IPS DF 19.7 (cell line): ENCODE measurements around the gene BMS1.
"Not testable (repeated sequence)": the region's sequence is repeated elsewhere in the genome, so short reads cannot be mapped to it uniquely, and the experiment has no call there.

Source experiments
- DNase-seq: peaks from one replicate; pipeline ENCODE4 v3.0.0-alpha.2; 2013; ENCODE audit warnings: low read depth, low spot score

Gene BMS1

DNA sequence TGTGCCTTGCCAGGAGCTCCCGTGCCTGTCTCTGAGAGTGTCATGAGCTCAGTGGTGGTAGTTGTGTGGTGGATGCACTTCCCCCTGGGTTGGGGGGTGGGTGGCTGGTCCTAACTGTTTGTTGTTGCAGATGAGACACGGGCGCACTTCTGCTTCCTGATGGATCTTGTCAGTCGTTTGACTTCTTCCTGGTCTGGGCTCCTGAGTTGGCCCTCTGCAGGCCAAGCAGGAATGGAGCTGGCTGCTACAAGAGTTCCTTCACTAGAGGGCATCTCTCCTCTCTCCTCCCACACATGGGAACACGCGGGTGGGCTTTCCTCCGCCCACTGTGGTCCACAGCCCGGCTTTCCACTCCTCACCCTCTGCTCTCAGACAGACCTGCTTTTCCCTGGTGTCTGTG lies 82.0 kb downstream of the BMS1 start:
- DNase-seq: no peak

DNA sequence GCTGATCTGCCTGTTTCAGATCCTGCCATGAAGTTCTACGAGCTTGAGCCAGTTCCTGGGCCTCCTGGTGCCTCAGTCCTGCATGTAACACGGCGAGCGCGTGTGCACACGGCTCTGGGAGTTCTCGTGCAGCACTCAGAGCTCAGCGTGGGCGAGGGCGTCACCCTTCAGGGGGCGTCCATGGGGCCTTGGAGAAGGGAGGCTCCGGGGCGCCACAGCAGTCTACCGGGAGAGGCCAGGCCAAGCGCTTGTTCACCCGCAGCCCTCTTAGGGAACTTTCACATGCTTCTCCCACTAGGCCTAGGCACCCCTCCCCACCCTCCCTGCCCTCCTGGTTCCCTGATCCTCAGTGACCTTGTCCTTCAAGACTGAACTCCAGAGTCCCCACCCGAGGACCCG lies 83.1 kb downstream of the BMS1 start:
- no peak for DNase-seq

DNA sequence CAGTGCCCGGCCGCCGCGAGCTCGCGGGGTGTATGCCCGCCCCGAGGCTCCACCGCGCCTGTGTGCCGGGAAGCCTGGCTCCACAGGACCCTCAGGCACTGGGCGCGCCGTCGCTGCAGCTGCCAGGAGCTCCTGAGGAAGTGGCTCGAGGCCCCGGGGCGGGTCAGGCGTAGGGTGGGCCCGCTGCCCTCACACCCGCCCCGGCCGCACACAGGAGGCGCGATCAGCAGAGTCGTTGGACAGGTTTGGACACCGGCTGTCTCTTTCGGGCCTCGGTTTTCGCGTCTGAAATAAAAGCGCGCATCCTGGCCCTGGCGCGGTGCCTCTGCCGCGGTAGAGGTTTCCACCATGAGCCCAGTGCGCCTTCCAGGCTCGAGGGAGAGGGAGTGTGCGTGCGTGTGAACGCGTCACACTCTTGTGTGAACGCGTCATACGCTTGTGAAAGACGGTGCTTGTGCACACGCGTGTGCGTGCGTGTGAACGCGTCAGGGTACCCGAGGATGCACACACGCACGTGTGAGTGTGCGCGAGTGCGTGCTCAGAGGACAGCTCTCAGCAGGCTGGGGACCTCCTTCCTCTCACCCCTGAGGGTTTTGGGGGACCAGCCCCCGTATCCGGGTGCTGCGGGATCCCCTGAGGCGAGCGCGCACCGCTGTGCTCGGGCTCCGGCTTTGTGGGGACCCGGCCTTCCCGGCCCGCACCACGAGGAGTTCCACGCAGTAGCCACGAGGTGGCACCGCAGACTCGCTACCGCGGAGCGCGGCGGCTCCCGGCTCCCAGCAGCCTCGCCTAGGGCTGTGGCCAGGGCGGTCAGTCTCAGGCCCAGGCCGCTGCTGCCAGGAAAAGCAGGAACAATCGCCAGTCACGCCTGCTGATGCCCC lies 83.8 kb downstream of the BMS1 start:
- DNase-seq: no peak

DNA sequence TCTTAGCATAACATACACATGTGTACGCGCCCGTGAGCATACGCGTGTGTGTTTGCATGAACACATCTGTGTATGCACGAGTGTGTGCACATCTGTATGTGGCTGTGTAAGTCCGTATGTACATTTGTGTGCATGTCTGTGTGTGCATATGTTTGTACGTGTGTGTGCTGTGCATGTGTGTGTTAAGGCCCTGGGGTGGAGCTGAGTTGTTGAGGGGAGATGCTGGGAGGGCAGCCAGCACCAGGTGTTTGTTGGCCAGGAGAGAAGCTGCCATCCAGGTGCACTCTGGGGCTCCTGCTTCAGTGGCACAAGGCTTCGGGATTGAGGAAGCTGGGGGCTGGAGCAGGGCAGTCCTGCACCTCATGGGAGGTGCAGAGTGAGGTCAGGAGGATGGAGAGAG lies 85.0 kb downstream of the BMS1 start:
- DNase-seq: no peak

DNA sequence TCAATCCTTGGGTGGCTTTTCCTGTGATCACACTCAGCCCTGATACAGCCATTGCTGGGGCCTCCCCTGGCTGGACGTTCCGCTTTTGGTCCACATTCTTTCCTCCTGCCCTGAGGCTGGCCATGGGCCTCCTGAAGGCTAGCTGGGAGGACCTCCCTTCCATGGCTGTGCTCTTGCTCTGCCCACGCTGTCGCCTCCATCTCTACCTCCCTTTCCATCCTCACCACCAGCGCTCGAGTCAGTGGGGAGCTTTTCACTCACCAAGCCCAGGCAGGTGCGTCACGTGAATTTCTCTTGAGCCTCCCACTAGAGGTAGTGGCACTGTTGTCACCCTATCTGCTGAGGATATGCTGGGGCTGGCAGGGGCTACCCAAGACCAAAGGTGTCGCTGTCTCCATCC lies 85.9 kb downstream of the BMS1 start:
- DNase-seq: no peak

DNA sequence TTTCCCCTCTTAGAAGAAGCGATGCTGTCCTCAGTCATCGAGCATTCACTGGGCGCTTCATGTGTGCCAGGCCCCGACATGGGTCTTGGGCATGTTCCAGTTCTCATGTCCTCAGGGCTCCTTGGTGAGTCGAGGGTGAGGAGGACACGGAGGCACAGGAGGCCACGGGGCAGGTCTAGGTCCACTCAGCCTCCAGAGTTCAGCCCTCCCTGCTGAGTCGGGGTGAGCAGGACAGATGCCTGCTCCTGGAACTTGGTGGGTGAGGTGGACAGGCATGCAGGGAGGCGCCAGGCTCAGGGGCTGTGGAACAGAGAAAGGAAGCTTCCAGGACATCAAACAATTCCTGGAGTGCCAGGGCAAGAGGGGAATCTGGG lies 87.4 kb downstream of the BMS1 start:
- no peak for DNase-seq

DNA sequence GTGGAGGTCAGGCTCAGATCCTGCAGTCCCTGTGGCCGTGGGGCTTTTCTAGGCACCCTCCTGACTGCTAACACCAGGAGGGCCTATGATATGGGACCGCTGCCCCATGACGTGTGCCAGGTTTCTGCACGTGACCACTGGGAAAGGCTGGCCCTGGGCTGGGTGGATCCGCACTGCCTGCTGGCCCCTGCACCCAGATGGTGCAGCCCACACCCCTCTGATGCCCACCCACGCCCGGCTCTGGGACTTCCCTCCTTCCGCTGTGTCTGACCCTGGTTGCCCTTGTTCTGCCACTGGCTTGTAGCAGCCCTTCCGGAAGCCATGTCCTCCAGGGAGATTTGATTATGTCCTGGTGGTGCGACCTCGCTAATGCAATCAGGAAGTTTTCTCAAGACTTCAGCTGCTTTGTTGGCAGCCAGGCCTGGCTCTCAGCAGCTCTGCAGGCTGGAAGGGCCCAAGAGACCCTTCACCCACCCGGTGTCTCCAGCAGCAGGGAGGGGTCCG lies 88.6 kb downstream of the BMS1 start:
- DNase-seq: not testable (repeated sequence)

DNA sequence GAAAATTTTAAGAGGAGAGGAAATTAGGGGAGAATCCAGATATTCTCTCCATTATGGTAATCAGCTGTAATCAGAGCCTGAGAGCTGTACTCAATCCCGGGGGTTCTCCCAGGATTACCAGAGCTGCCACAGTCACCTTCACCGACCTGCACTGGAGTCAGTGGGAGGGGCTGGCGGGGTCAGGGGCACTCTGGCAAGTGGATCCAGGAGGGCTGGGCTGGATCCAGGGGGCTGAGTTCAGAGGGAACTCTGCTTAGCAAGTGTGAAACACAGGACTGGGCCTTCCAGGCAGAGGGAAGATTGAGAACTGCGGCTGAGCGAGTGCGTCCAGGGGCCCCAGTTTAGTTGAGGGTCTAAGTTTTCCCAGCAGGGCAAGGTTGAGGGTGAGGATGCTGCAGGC lies 89.2 kb downstream of the BMS1 start:
- no peak for DNase-seq

DNA sequence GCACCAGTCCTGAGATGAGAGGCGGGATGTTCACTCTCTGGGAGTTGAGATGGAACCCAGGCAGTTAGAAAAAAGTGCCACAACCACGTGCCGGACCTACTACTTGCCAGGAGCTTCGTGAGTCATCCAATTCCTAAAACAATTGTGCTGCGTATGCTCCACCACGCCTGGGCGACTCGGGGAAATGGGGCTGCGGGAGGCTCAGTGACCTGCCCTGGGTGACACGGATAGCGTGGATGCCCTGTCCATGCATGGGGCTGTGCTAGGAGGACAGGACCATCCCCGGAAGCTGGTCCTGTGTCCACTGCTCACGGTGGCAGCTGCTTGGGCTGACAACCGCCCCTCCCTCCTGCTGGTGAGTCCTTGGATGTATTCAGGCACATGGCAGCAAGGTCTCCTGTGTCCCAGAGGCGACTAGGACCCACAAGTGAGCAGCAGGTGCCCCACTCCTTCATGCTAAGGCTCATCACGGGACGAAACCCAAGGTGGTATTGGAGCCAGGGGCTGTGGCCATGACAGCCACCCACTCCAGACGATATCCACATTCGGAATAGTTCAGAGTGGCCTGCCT lies 90.4 kb downstream of the BMS1 start:
- DNase-seq: no peak

DNA sequence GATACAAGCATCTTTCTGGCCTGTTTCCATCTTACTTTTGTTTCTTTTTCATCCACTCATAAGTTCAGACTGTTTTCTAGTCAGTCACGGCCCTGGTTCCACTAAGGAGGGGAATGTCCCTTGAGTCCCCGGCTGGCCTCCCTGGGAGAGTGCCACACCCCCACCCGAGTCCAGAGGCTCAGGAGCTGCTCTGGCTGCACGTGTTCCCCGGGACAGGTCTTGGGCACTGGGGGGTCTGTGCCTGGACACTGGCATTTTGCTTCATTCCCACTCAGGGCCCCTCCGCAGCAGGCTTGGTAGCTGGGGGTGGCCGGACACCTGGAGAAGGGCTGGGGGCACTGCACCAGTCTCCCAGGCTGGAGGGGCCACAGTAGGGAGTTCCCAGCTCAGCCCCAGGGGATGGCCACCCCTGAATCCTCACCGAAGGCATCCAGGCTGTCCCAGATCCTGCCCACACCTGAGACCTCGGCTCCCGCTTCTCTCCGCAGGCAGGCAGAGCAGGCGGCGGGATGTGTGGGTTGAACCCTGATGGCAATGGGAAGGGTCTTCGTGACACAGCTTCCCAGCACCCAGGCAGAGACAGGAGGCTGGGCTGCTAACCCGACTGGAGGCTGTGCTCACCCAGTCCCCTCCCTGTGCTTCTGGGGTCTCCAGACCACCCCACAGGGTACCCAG lies 92.3 kb downstream of the BMS1 start:
- no peak for DNase-seq

DNA sequence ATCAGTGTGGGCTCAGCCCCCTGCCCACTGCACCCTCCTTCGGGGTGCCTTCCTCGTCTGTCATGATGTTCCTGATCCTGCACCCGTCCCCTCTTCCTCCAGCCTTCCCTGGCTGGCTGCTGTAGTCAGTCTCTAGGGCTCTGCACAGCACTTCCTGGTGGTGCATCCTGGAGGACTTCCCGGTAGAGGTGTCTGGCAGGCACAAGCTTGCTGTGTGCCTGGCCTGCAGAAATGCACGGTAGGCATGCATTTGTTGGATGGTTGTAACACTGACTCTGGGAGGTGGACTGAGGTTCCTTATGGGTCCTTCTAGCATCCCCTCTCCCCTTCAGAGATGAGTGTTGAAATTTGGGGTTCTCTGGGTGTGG lies 92.8 kb downstream of the BMS1 start:
- no peak for DNase-seq

DNA sequence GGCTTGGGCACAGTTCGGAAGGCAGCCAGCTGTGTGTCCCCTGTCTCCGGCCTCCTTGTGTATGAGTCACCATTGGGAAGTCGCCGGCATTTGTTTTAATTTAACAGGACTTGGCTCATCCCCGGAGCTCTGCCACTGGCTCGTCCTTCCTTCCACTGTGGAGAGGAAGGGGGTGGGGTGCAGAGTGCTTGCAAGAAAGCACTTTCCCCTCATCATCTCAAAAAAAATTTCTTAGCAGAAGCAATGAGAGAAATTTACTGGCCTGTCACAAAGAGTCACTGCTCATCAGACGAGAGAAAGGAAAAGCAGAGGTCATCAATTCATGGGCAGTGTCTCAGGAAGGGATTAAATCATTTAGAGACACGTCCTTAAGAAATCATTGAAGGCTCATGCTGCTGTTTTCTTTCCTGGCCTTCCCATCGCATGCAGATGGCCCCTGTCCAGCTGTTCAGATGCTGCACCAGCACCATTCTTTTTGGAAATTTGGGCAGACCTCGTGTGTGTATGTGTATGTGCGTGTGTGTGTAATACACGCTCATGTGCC lies 93.3 kb downstream of the BMS1 start:
- DNase-seq: no peak

DNA sequence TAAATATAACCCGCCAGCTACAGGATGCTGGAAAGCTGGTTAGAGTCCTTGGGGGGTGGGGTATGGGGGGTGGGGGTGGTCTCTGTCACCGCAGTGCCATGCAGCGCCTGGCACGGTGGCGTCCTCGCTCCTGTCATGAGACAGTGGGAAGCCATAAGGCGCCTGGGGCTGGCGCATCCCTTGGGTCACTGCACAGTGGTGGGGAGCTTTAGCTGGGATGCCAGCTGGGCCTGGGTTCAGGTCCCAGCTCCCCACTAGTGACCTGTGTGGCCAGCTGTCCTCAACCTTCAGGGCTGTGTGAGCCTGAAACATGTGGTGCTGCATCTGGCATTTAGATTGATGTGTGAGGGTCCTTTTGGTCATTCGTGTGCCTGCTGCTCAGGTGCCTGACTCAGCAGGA lies 93.9 kb downstream of the BMS1 start:
- DNase-seq: no peak

DNA sequence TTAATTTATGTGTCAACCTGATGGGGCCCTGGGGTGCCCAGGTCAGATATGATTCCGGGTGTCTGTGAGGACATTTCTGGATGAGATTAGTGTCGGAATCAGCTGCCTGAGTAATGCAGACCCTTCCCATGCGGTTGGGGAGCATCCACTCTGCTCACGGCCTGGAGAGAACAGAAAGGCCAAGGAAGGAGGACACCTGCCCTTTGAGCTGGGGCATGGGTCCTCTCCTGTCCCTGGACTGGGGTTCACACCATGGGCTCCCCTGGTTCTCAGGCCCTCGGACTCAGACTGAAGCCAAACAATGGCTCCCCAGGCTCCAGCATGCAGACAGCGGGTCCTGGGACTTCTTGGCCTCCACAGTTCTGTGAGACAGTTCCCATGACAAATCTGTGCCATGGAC lies 94.3 kb downstream of the BMS1 start:
- DNase-seq: no peak

DNA sequence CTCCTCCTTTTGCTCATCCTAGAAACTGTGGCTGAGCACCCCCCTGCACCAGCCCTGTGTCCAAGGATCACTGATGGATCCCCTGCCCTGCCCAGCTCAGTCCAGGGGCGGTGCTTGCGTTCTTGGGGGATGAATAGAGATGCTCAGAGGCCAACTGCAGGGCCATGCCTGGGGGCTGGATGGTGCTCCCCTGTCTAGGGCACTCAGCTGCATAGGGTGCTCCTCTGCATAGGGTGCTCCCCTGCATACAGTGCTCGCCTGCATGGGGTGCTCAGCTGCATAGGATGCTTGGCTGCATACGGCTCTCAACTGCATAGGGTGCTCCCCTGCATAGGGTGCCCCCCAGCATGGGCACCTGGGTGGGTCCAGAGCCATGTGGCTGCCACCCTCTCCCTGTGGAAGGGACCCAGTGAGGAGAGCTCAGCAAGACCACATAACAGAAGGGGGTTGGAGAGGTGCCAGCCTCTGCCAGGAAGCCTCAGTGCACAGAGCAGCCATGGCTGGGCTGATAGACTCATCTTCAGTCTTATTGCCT lies 95.0 kb downstream of the BMS1 start:
- no peak for DNase-seq

DNA sequence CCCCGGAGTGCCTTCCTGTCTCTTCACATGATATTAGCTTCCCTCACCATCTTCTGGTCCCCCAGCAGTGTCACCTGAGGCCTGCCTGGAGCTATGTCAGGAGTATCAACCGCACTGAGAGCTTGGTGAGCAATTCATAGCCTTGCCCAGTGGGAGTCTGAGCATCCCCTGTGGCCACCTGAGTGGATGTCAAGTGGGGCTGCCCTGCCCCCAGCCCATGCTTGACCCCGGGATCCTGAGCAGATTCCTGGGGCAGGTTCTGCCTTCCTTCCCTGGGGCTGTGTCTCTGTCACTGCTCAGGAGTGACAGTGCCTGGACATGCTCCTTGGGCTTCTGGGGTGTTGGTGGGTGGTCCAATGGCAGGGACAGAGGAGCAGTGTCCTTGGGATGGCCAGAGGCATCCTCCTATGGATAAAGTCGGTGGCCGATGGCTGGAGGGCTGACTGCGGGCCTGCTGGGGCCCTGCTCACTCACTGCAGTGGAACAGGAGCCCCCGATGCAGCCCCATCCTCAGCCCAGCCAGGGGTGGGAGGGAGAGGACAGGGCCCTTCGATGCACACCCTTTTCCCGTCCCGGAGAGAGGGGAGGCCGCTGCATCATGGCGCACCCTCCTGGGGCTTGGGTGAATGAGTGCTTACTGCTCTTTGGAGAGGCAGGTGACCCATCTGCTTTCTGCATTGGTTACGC lies 95.7 kb downstream of the BMS1 start:
- DNase-seq: no peak

DNA sequence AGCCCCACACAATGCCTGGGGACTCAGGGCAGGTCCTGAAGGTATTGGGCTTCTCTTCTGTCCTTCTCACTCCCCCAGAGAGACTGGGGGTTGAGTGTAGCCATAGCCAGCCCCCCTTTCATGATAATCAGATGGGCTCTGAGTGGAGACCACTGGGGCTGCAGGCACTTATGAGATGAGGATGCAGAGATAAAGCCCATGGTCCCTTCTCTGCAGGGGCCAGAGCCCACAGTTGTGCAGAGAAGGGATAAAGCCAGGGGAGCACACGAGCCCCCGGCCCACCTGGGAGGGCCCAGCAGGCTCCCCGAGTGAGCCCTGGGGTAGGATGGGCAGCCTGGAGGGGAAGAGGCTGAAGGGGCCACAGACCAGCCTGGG lies 96.2 kb downstream of the BMS1 start:
- no peak for DNase-seq

DNA sequence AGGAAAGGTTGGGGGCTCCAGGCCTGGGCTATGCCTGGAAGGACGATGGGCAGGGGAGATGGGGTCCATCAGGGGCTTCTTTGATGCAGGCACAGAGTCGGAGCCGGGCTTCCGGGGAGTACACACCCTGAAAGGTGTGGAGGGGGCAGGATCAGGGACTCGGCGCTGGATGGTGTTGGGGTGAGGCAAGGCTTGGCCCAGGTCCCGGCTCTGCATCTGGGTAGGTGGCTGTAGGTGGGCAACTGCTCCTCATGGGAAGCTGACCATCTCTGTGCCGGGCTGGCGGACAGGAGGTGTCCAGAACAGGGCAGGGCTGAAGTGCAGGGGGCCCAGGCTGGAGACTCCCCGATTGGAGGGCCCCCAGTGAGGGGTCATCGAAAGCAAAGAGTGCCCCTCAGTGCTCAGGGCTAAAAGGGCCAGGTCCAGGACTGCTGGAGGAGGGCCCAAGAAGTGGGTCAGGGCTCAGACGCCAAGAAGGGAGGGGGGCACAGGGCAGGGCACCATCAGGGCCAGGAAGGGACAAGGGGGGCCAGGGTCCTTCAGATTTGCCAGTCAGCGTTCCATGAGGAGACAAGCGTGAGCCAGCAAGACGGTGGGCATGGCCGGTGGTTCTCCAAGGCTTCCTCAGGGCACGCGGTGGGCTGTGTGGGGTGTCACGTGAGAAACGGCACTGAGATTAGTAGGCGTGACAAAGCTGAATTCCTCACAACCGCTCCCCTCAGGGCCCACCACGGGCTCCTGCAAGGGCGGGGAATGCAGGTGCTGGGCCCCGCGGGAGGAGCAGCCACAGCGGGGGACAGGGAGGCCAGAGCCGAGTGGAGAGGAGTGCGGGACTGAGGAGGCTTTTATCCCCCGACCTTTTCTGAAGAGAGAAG lies 97.0 kb downstream of the BMS1 start:
- no peak for DNase-seq

DNA sequence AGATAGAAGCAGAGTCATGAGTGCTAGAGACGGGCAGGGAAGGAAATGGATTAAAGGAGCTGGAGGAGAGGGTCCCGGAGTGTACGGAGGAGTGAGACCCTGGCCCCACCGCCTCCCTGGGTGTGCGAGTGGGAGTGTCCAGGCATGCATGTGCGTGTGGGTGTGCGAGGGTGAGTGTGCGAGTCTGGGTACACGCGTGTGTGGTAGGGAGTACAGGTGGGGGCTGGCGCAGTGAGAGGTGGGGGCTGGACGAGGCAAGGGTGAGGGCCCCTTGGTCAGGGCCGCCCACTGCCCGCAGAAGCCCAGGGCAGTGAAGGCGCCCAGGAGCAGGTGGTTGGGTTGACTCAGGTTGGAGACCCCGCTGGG lies 97.6 kb downstream of the BMS1 start:
- no peak for DNase-seq

DNA sequence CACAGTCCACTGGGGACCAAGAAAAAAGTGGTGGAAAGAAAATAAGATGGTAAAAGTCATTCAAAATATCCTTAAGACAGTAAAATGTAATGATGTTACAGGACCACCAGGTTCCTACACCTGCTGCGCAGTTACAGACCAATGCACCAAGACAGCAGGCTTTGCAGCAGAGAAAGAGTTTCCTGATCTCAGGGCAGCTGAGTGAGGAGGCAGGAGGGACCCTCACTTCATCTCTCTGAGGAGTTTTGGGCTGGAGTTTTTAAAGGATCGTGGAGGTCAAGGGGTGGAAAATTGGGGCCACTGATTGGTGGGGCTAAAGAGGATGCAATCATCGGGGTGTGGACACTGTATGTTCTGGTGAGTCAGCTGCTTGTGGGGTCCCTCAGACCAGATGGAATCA lies 100.0 kb downstream of the BMS1 start:
- no peak for DNase-seq
